ENCODE measurements around the gene PSG6.
"Not testable (repeated sequence)": the region's sequence is repeated elsewhere in the genome, so short reads cannot be mapped to it uniquely, and the experiment has no call there.

Gene PSG6

DNA sequence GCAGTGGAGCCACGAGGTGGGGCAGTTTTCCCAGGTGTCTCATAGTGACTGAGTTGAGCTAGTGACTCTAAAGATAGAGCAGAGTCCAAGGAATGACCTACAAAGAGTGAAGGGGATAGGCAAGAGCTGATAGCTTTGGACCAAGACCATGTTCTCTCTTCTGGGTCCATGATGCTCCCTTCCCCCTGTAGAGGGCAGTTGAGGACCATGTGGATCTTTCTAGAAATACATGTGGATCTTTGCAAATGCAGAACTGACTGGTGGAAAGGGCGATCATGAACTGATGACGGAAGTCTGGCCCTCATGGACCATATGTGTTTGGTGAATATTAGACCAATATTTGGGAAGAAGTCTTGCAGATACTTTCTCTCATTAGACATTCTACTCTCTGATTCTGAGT is 45.1 kb downstream of the PSG6 start:
- no peak overlapping the region for H3K4me3 ChIP-seq (ENCODE audit: low read depth, low read length)
- peak; percentile 31 for DNase-seq (ENCODE audit: low read depth)
- TF ChIP-seq, protein P1, sequence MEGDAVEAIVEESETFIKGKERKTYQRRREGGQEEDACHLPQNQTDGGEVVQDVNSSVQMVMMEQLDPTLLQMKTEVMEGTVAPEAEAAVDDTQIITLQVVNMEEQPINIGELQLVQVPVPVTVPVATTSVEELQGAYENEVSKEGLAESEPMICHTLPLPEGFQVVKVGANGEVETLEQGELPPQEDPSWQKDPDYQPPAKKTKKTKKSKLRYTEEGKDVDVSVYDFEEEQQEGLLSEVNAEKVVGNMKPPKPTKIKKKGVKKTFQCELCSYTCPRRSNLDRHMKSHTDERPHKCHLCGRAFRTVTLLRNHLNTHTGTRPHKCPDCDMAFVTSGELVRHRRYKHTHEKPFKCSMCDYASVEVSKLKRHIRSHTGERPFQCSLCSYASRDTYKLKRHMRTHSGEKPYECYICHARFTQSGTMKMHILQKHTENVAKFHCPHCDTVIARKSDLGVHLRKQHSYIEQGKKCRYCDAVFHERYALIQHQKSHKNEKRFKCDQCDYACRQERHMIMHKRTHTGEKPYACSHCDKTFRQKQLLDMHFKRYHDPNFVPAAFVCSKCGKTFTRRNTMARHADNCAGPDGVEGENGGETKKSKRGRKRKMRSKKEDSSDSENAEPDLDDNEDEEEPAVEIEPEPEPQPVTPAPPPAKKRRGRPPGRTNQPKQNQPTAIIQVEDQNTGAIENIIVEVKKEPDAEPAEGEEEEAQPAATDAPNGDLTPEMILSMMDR (conservative IDR thresholded peaks at IDR 0.05; ENCODE audit: low read depth, low read length), result peak; percentile 51

DNA sequence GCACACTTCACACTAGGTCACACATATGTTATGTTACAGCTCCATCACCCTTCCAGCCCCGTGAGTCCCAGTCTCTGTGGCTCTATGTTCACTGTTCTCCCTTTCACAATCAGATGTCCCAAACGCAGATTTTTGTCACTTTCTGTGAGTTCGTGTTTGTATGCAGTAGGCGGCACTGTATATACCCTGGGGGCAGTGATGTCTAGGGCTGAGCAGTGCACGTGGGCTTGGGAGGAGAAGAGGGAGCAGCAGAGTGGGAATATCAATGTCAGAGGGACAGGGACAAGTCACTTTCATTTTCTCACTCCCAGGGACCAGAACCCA is 60.2 kb downstream of the PSG6 start:
- H3K4me3 ChIP-seq (ENCODE audit: low read depth, low read length), result no peak overlapping the region
- TF ChIP-seq, protein P1 (conservative IDR thresholded peaks at IDR 0.05; ENCODE audit: low read depth, low read length), result no peak
- no peak for DNase-seq (ENCODE audit: low read depth)

DNA sequence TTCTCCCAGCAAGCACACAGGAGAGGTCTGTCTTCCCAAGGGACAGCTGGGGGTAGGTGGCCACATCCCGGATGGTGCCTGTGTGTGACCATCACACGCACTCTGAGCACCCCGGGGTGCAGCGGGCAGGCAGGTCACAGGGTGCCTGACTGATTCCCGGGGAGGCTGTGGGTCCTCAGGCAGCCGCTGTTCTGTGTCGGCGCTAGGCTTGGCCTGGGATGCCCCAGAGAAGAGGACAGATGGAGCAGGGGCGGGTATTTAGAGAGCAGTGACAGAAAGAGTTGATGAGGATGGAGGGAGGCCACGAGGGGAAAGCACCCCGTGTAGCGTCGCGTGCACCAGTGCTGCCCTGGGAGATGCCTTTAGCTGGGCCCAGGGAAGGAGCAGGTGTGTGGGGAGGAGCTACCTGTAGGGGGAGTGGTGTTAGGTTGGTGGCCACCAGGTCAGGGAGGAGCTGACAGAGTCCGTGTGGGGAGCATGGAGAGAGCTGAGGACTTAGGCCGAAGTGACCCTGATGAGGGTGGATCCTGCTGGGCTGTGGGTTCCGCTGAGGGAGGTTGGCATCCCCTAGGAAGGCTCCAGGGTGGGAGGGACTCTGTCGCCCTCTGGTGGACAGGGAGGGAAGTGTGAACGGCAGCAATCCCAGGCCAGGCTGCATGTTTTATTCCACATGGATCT is 60.7 kb downstream of the PSG6 start:
- peak; percentile 17 for DNase-seq (ENCODE audit: low read depth)
- TF ChIP-seq, protein P1 (conservative IDR thresholded peaks at IDR 0.05; ENCODE audit: low read depth, low read length), result peak; percentile 60
- not testable (repeated sequence) for H3K4me3 ChIP-seq (ENCODE audit: low read depth, low read length)

DNA sequence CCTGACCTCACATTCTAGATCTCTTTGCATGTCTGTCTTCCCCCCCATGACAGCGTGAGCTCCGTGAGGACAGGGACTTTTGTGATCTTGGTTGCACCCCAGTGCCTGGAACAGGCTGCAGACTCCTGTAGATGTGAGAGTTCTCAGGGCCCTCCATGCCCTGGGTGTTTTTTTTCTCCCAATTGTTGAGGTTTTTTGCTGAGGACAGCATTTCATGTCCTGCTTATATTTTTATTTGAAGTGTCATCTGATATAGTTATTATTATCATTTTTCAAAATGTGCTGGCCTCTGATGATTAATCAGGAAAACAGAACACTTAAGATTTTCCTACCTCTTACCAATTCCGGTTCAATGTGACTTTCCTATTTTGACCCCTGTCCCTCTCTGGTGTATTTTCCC is 62.9 kb downstream of the PSG6 start:
- not testable (repeated sequence) for DNase-seq (ENCODE audit: low read depth)

DNA sequence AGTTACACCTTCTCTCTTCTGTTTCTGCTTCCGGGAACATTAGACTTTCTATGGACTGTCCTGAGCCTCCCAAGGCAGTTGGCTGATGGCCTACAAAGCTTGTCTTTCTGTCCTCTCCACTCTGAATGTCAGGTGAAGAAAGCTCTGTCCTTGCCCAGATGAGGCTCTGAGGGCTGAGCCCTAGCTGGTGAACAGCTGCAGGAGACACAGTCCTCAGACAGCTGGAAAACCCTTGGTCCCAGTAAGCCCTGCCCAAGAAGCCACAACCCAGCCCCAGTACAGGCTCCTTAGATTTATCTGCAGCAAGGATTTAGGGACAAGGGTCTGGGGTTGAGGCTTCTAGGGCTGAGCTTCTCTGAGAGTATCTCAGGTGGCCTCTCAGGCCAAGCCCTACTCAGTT is 64.5 kb downstream of the PSG6 start:
- not testable (repeated sequence) for H3K4me3 ChIP-seq (ENCODE audit: low read depth, low read length); DNase-seq (ENCODE audit: low read depth)

More for the DNA sequence above, 62.9 kb downstream of the PSG6 start:
- H3K4me3 ChIP-seq (ENCODE audit: low read depth, low read length), result not testable (repeated sequence)

DNA sequence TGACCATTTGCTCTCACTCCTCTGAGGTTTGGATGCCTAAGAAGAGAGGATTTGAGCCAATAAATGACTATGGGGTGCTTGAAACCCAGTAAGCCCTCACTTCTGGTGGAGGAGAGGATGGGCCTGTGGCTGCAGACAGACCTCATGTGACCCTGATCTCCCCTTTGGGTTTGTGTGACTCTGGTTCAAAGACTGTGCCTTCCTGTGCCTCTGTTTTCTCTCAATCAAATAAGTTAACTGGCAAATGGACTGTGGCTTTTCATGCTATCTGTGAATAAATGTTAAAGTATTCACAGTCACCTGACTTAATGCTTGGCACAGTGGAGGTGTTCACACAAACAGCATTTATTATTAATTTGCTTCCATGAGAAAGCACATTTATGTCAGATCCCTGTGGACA is 64.9 kb downstream of the PSG6 start:
- not testable (repeated sequence) for H3K4me3 ChIP-seq (ENCODE audit: low read depth, low read length); DNase-seq (ENCODE audit: low read depth)

Measured in choroid plexus epithelial cell (primary cell).